Measurements from ENCODE around the gene CSF2RB. TPM values are rescaled to one million over a fixed set of nuclear protein-coding genes. Genes with fewer than 3 reads are reported as not detected.
A peak's percentile ranks its signal among the peaks of the same experiment; 100 is the strongest.

Gene CSF2RB
- total RNA-seq, 1 donor from 2014 or later = 0.56 TPM

- H3K36me3 Mint-ChIP-seq = no peaks in the 10 kb centered on the region
- TF ChIP-seq, protein P1, sequence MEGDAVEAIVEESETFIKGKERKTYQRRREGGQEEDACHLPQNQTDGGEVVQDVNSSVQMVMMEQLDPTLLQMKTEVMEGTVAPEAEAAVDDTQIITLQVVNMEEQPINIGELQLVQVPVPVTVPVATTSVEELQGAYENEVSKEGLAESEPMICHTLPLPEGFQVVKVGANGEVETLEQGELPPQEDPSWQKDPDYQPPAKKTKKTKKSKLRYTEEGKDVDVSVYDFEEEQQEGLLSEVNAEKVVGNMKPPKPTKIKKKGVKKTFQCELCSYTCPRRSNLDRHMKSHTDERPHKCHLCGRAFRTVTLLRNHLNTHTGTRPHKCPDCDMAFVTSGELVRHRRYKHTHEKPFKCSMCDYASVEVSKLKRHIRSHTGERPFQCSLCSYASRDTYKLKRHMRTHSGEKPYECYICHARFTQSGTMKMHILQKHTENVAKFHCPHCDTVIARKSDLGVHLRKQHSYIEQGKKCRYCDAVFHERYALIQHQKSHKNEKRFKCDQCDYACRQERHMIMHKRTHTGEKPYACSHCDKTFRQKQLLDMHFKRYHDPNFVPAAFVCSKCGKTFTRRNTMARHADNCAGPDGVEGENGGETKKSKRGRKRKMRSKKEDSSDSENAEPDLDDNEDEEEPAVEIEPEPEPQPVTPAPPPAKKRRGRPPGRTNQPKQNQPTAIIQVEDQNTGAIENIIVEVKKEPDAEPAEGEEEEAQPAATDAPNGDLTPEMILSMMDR (IDR thresholded peaks at IDR 0.05; ENCODE audit: unreplicated experiment) = no peak
- peak overlapping the region; percentile 3 for H3K27ac Mint-ChIP-seq
- peaks cover 3% of the 10 kb centered on the region for H3K9me3 Mint-ChIP-seq
- no peak for DNase-seq (ENCODE audit: low spot score in 2 of 2, unreplicated experiment in 2 of 2)
- peaks cover 4% of the 10 kb centered on the region for H3K27me3 Mint-ChIP-seq (ENCODE audit: low read depth)
- peaks cover 26% of the 10 kb centered on the region for H3K4me1 Mint-ChIP-seq
- H3K4me3 Mint-ChIP-seq = no peak overlapping the region
These were observed 568 bp upstream of the CSF2RB start for GRCh38 chr22:36912694-36913426.

DNA sequence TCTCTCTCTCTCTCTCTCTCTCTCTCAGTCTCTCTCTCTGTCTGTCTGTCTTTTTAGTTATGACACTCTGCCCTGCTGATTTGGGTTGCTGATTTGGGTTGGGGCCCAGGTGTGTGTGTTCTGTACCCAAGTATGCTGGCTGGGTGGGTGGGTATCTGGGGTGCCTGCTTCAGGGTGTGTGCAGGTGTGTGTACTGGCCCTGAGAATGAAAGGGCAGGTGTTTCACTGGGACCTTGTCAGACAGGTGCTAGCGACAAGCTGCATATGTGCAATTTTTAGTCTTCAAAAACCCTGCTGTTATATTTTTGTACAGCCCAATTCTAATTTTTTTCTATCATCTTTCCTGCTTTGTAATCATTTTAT is 943 bp downstream of the CSF2RB start:
- Mint-ChIP-seq H3K27me3 (ENCODE audit: low read depth) (peaks cover 4% of the 10 kb centered on the region), H3K36me3 (no peaks in the 10 kb centered on the region), H3K4me3 (no peak overlapping the region), H3K27ac (no peak overlapping the region), H3K4me1 (peaks cover 26% of the 10 kb centered on the region), H3K9me3 (no peaks in the 10 kb centered on the region)
- TF ChIP-seq, protein P1 (IDR thresholded peaks at IDR 0.05; ENCODE audit: unreplicated experiment) = no peak
- DNase-seq (ENCODE audit: low spot score in 2 of 2, unreplicated experiment in 2 of 2) = no peak

- TF ChIP-seq, protein P1 (IDR thresholded peaks at IDR 0.05; ENCODE audit: unreplicated experiment) = no peak
- Mint-ChIP-seq H3K36me3 (no peaks in the 10 kb centered on the region), H3K27me3 (ENCODE audit: low read depth) (peaks cover 4% of the 10 kb centered on the region), H3K27ac (no peak overlapping the region), H3K4me3 (no peak overlapping the region), H3K9me3 (peaks cover 8% of the 10 kb centered on the region), H3K4me1 (peaks cover 20% of the 10 kb centered on the region)
- DNase-seq (ENCODE audit: low spot score in 2 of 2, unreplicated experiment in 2 of 2) = no peak
These were observed 2.6 kb downstream of the CSF2RB start for GRCh38 chr22:36916034-36916433.

GRCh38 chr22:36918586-36919284 is 5.3 kb downstream of the CSF2RB start:
- H3K9me3 Mint-ChIP-seq = peaks cover 8% of the 10 kb centered on the region
- no peaks in the 10 kb centered on the region for H3K36me3 Mint-ChIP-seq
- TF ChIP-seq, protein P1 (IDR thresholded peaks at IDR 0.05; ENCODE audit: unreplicated experiment) = no peak
- no peak overlapping the region for H3K4me3 Mint-ChIP-seq
- H3K4me1 Mint-ChIP-seq = peaks cover 20% of the 10 kb centered on the region
- peaks cover 4% of the 10 kb centered on the region for H3K27me3 Mint-ChIP-seq (ENCODE audit: low read depth)
- no peak overlapping the region for H3K27ac Mint-ChIP-seq
- no peak for DNase-seq (ENCODE audit: low spot score in 2 of 2, unreplicated experiment in 2 of 2)

DNA sequence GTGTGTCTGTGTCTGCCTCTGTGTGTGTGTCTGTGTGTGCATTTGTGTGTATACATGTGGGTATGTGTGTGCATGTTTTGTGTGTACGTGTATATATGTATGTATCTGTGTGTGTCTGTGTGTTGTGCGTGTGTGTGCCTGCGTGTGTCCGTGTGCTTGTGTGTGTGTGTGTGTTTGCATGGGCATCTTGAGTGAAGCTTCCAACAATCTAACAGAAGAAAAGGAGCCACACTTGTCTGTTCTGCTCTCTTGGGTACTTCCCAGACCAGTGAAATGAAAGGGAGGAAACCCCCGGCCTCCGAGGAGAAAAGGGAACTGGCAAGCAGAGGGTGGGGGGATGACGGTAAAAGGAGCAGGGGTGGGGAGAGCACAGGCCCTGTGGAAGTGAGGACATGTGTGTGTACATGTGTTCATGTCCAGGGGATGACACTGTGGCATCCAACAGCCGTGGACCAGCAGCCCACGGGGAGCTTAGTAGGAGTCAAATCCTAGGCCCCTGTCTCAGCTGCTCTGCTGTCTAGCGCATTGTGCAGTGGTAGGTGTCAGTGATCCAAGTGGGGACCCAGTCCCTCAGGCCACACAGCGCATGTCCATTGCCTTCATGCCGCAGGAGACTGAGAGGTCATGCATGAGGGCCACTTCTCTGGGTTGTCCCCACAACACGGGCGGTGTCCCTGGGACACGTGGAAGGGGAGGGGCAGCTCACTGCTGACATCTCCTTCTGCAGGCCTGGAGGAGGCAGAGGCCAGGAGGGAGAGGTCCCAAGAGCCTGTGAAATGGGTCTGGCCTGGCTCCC is 8.1 kb downstream of the CSF2RB start:
- TF ChIP-seq, protein P1 (IDR thresholded peaks at IDR 0.05; ENCODE audit: unreplicated experiment) = no peak
- Mint-ChIP-seq H3K27me3 (ENCODE audit: low read depth) (peaks cover 4% of the 10 kb centered on the region), H3K27ac (peak overlapping the region; percentile 35), H3K4me1 (peaks cover 18% of the 10 kb centered on the region), H3K4me3 (no peak overlapping the region), H3K36me3 (no peaks in the 10 kb centered on the region), H3K9me3 (peaks cover 8% of the 10 kb centered on the region)
- DNase-seq (ENCODE audit: low spot score in 2 of 2, unreplicated experiment in 2 of 2) = no peak
